Neutrophil (primary cell): Measurements from ENCODE around the gene SMAD9.

Experiments
- H3K27ac ChIP-seq: fragments of 200-600 bp; sonication (generic); 2 replicates; pipeline ENCODE4 v1.5.1; 2016; ENCODE audit warnings: mild to moderate bottlenecking, moderate library complexity
- H3K27me3 ChIP-seq: fragments of 200-600 bp; sonication (generic); 2 replicates; pipeline ENCODE4 v1.6.0; 2016; ENCODE audit warnings: mild to moderate bottlenecking
- H3K36me3 ChIP-seq: fragments of 200-600 bp; sonication (generic); 2 replicates; pipeline ENCODE4 v1.5.1; 2017
- H3K4me1 ChIP-seq, 2 experiments: fragments of 200-600 bp in 1 of 2; sonication (generic) in 1 of 2; 1 replicate in 1 of 2; 2 replicates in 1 of 2; pipeline versions ENCODE4 v1.5.1 to v1.6.1; 2013 to 2016; ENCODE audit warnings: low read depth in 1 of 2, low read length in 1 of 2, mild to moderate bottlenecking in 1 of 2, moderate library complexity in 1 of 2; ENCODE audit not compliant: control insufficient read depth in 1 of 2, insufficient read depth in 1 of 2
- H3K4me3 ChIP-seq, 2 experiments: fragments of 200-600 bp in 1 of 2; sonication (generic) in 1 of 2; 1 replicate in 1 of 2; 2 replicates in 1 of 2; pipeline ENCODE4 v1.5.1; 2013 to 2016; ENCODE audit warnings: low read depth in 1 of 2, low read length in 1 of 2, mild to moderate bottlenecking in 1 of 2, moderate library complexity in 1 of 2
- H3K9me3 ChIP-seq: fragments of 200-600 bp; sonication (generic); 2 replicates; pipeline ENCODE4 v1.5.1; 2016
- CTCF ChIP-seq: fragments of 200-600 bp; sonication (generic); IDR thresholded peaks from 2 replicates; pipeline ENCODE4 v1.5.1; 2016; ENCODE audit warnings: antibody characterized with exemption

The SMAD9 gene

GRCh38 chr13:36807616-36808015 lies 112.4 kb downstream of the SMAD9 start:
- no peaks in the 10 kb centered on the region for H3K36me3 ChIP-seq
- H3K4me3 ChIP-seq = no peak overlapping the region
- H3K9me3 ChIP-seq = no peaks in the 10 kb centered on the region
- no peak for TF ChIP-seq CTCF
- peaks cover 17% of the 10 kb centered on the region for H3K27me3 ChIP-seq
- H3K4me1 ChIP-seq = no peaks in the 10 kb centered on the region
- no peak overlapping the region for H3K27ac ChIP-seq

- Histone ChIP-seq H3K36me3 (no peaks in the 10 kb centered on the region), H3K27ac (no peak overlapping the region), H3K27me3 (peaks cover 11% of the 10 kb centered on the region), H3K4me3 (no peak overlapping the region), H3K9me3 (no peaks in the 10 kb centered on the region), H3K4me1 (no peaks in the 10 kb centered on the region)
- TF ChIP-seq CTCF = no peak
These were observed 113.9 kb downstream of the SMAD9 start for GRCh38 chr13:36806102-36806501.

- peaks cover 1% of the 10 kb centered on the region for H3K27me3 ChIP-seq
- H3K36me3 ChIP-seq = no peaks in the 10 kb centered on the region
- no peak overlapping the region for H3K4me3 ChIP-seq
- TF ChIP-seq CTCF = no peak
- H3K9me3 ChIP-seq = no peaks in the 10 kb centered on the region
- no peaks in the 10 kb centered on the region for H3K4me1 ChIP-seq
- no peak overlapping the region for H3K27ac ChIP-seq
These were observed 115.5 kb downstream of the SMAD9 start for GRCh38 chr13:36804588-36804987.

DNA sequence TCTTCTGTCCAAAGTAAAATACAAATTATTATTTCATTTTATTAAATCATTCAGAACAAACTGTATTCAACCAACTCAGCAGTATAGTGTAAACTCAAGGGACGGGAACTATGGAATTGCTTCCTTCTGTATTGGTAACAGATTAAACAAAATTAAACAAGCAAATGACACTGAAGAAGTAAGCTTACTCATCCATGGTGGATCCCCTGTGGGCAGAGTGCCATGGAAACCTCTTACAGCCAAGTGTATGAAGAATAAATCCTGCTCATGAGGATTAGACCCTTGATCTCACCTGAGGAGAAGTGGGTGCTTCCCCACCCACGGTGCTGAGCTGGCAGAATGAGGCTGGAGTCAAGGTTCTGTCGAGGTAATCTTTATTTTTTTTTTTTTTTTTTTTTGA lies 119.0 kb downstream of the SMAD9 start:
- no peak overlapping the region for H3K27ac ChIP-seq
- no peaks in the 10 kb centered on the region for H3K27me3 ChIP-seq
- H3K4me1 ChIP-seq = no peaks in the 10 kb centered on the region
- H3K9me3 ChIP-seq = no peaks in the 10 kb centered on the region
- no peak overlapping the region for H3K4me3 ChIP-seq
- TF ChIP-seq CTCF = no peak
- H3K36me3 ChIP-seq = no peaks in the 10 kb centered on the region

- no peaks in the 10 kb centered on the region for H3K9me3 ChIP-seq
These were observed 124.0 kb downstream of the SMAD9 start for GRCh38 chr13:36796052-36796451.

More at GRCh38 chr13:36796052-36796451, 124.0 kb downstream of the SMAD9 start:
- no peak overlapping the region for H3K4me3 ChIP-seq
- no peaks in the 10 kb centered on the region for H3K36me3 ChIP-seq
- H3K27me3 ChIP-seq = peaks cover 3% of the 10 kb centered on the region
- H3K4me1 ChIP-seq = no peaks in the 10 kb centered on the region
- H3K27ac ChIP-seq = no peak overlapping the region
- TF ChIP-seq CTCF = no peak
